Caco-2 (cell line): Measurements from ENCODE around the gene GMPS. TPM values are rescaled to one million over a fixed set of nuclear protein-coding genes. Genes with fewer than 3 reads are reported as not detected.
A peak's percentile ranks its signal among the peaks of the same experiment; 100 is the strongest.

Source experiments
- BruUV-seq: library from RNA; stranded (reverse); fragments of 400-500 nt; replicated peaks from 2 replicates; lab custom pipeline; 2021; lab: Mats Ljungman, UMichigan
- CTCF ChIA-PET: fragments of 300-600 bp; sonication (Branson Sonifier 250); formaldehyde crosslinking; loops from one replicate; lab custom pipeline; 2022; ENCODE audit warnings: antibody characterized with exemption; lab: Charles Lee
- POLR2A ChIA-PET: fragments of 300-600 bp; sonication (Branson Sonifier 250); formaldehyde crosslinking; loops from one replicate; lab custom pipeline; 2022; ENCODE audit warnings: antibody characterized with exemption; lab: Charles Lee
- DNase-seq, 2 experiments: peaks; one replicate each; pipeline versions ENCODE4 v3.0.0 to v3.0.0-alpha.2; 2020 to 2022
- H3K27me3 ChIP-seq: replicated peaks from 2 replicates; pipeline ENCODE4 v1.6.0; 2011; ENCODE audit warnings: low read length; ENCODE audit not compliant: control insufficient read depth, insufficient read depth
- H3K36me3 ChIP-seq: 2 replicates; pipeline ENCODE4 v1.5.1; 2011; ENCODE audit warnings: low read length; ENCODE audit not compliant: control insufficient read depth, insufficient read depth
- H3K4me1 ChIP-seq: fragments of 250-450 bp; sonication (Bioruptor Pico); 2 replicates; pipeline ENCODE4 v1.5.1; 2020; ENCODE audit warnings: mild to moderate bottlenecking
- H3K4me3 ChIP-seq: 2 replicates; pipeline ENCODE4 v1.5.1; 2011; ENCODE audit warnings: low read depth, mild to moderate bottlenecking, control low read depth, low read length
- H3K9me3 ChIP-seq: fragments of 250-450 bp; sonication (Bioruptor Pico); 2 replicates; pipeline ENCODE4 v1.5.1; 2020; ENCODE audit warnings: mild to moderate bottlenecking, moderate library complexity
- H3K27ac Mint-ChIP-seq: one replicate; pipeline ENCODE4 v1.8.0; 2022; ENCODE audit warnings: mixed read lengths; ENCODE audit not compliant: unreplicated experiment
- H3K27me3 Mint-ChIP-seq: one replicate; pipeline ENCODE4 v1.8.0; 2022; ENCODE audit warnings: mixed read lengths; ENCODE audit not compliant: insufficient read depth, unreplicated experiment
- H3K36me3 Mint-ChIP-seq: one replicate; pipeline ENCODE4 v1.8.0; 2022; ENCODE audit warnings: mild to moderate bottlenecking, mixed read lengths; ENCODE audit not compliant: insufficient read depth, unreplicated experiment
- H3K4me1 Mint-ChIP-seq: one replicate; pipeline ENCODE4 v1.8.0; 2022; ENCODE audit warnings: low read depth, mixed read lengths; ENCODE audit not compliant: unreplicated experiment
- H3K4me3 Mint-ChIP-seq: one replicate; pipeline ENCODE4 v1.8.0; 2022; ENCODE audit warnings: mild to moderate bottlenecking, moderate library complexity, mixed read lengths; ENCODE audit not compliant: unreplicated experiment
- H3K9me3 Mint-ChIP-seq: one replicate; pipeline ENCODE4 v1.8.0; 2022; ENCODE audit warnings: mixed read lengths; ENCODE audit not compliant: unreplicated experiment
- intact Hi-C: fragments of 100-400 bp; cut with micrococcal nuclease; formaldehyde crosslinking; loops from one replicate; pipeline ENCODE4 v1.10.0; 2022; ENCODE audit not compliant: unreplicated experiment
- total RNA-seq: library from RNA; stranded (reverse); gene quantifications from 2 replicates; pipeline ENCODE4 v1.2.3, GENCODE V29; 2022
- TF ChIP-seq, protein P1 (sequence below), 2 experiments: fragments of 200-600 bp in 1 of 2; IDR thresholded peaks; 1 replicate in 1 of 2; 2 replicates in 1 of 2; pipeline versions ENCODE4 v1.5.1 to v1.8.0; 2011 to 2022; ENCODE audit warnings: antibody characterized with exemption in 1 of 2, control low read depth in 1 of 2, inconsistent platforms in 1 of 2, low read depth in 1 of 2, low read length in 1 of 2, mild to moderate bottlenecking in 1 of 2, moderate library complexity in 1 of 2; ENCODE audit not compliant: insufficient read depth in 1 of 2, severe bottlenecking in 1 of 2, unreplicated experiment in 1 of 2

GMPS gene
- total RNA-seq, 1 experiment from 2014 or later: 102 TPM

DNA sequence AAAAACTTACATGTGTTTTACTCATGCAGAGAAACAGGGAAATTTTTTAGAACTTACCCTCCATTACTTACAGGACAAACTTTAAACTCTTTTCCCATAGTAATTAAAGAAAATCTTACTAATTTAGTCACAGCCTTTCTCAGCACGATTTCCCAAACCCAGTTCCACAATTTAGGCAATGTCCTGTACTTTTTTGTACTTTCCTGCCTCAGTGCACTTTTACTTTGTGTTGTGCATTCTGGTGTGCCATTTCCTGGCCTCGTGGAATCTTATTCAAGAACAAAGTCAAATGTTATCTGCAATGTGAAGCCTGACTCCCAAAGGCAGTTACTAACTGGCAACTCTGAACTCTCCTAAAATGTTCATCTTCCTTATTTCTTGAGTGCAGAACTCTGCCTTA, 18.1 kb upstream of the GMPS start:
- Mint-ChIP-seq H3K9me3 (no peaks in the 10 kb centered on the region), H3K27me3 (no peaks in the 10 kb centered on the region), H3K27ac (peak overlapping the region; percentile 95), H3K4me1 (no peaks in the 10 kb centered on the region), H3K36me3 (peaks cover 21% of the 10 kb centered on the region), H3K4me3 (peak overlapping the region; percentile 90)
- TF ChIP-seq, protein P1, sequence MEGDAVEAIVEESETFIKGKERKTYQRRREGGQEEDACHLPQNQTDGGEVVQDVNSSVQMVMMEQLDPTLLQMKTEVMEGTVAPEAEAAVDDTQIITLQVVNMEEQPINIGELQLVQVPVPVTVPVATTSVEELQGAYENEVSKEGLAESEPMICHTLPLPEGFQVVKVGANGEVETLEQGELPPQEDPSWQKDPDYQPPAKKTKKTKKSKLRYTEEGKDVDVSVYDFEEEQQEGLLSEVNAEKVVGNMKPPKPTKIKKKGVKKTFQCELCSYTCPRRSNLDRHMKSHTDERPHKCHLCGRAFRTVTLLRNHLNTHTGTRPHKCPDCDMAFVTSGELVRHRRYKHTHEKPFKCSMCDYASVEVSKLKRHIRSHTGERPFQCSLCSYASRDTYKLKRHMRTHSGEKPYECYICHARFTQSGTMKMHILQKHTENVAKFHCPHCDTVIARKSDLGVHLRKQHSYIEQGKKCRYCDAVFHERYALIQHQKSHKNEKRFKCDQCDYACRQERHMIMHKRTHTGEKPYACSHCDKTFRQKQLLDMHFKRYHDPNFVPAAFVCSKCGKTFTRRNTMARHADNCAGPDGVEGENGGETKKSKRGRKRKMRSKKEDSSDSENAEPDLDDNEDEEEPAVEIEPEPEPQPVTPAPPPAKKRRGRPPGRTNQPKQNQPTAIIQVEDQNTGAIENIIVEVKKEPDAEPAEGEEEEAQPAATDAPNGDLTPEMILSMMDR (IDR thresholded peaks at IDR 0.05; ENCODE audit: insufficient read depth in 1 of 2, low read depth in 1 of 2, low read length in 1 of 2, severe bottlenecking in 1 of 2, unreplicated experiment in 1 of 2): no peak
- peaks cover 11% of the 10 kb centered on the region; the same call in 1 of the 2 replicates for H3K4me1 ChIP-seq
- ChIA-PET CTCF (interaction anchor here (2.3 kb wide), 1 partner anchor 46 kb away, joined by 16 read pairs; the partner anchor contains the start of gene C3orf33), POLR2A (no interaction called here)
- H3K4me3 ChIP-seq: peak overlapping the region; percentile 95
- intact Hi-C loops: no loop called here
- H3K27me3 ChIP-seq: no peaks in the 10 kb centered on the region
- H3K9me3 ChIP-seq: no peaks in the 10 kb centered on the region
- no peaks in the 10 kb centered on the region for H3K36me3 ChIP-seq
- BruUV-seq: no TSS peak
- DNase-seq: no peak

- Mint-ChIP-seq H3K27me3 (no peaks in the 10 kb centered on the region), H3K4me3 (peak overlapping the region; percentile 90), H3K9me3 (no peaks in the 10 kb centered on the region), H3K36me3 (peaks cover 11% of the 10 kb centered on the region), H3K27ac (peak overlapping the region; percentile 95), H3K4me1 (no peaks in the 10 kb centered on the region)
- Histone ChIP-seq H3K36me3 (no peaks in the 10 kb centered on the region), H3K4me1 (peaks cover 11% of the 10 kb centered on the region; the same call in 1 of the 2 replicates), H3K4me3 (peak overlapping the region; percentile 95), H3K27me3 (no peaks in the 10 kb centered on the region), H3K9me3 (no peaks in the 10 kb centered on the region)
- TF ChIP-seq, protein P1 (IDR thresholded peaks at IDR 0.05; ENCODE audit: insufficient read depth in 1 of 2, low read depth in 1 of 2, low read length in 1 of 2, severe bottlenecking in 1 of 2, unreplicated experiment in 1 of 2): no peak
- ChIA-PET CTCF (interaction anchor here (0.6 to 2.3 kb wide), 4 partner anchors 16 to 441 kb away, joined by 3 to 16 read pairs (median 4); partner anchors contain the start of gene C3orf33), POLR2A (interaction anchor here (0.6 to 1.5 kb wide), 3 partner anchors 16 to 138 kb away, joined by 6 to 11 read pairs (median 7); partner anchors contain the start of genes C3orf33 and GMPS)
- intact Hi-C loops: loop anchor here (1.0 to 2.0 kb wide), 4 partner anchors 17 to 109 kb away; partner anchors contain the start of genes C3orf33, GMPS and PLCH1
- peak; percentile 39 to 45 for DNase-seq
- BruUV-seq: no TSS peak
Measured at GRCh38 chr3:155853214-155854140, 17.0 kb upstream of the GMPS start.
